HG03520 (cell line): Measurements from ENCODE around the gene ARHGAP30.

Source experiments
- ATAC-seq: cut with Tn5 transposase; IDR thresholded peaks from one replicate; pipeline ENCODE4 v1.9.1; 2021; ENCODE audit warnings: mild to moderate bottlenecking, moderate library complexity; ENCODE audit not compliant: unreplicated experiment

Gene ARHGAP30

DNA sequence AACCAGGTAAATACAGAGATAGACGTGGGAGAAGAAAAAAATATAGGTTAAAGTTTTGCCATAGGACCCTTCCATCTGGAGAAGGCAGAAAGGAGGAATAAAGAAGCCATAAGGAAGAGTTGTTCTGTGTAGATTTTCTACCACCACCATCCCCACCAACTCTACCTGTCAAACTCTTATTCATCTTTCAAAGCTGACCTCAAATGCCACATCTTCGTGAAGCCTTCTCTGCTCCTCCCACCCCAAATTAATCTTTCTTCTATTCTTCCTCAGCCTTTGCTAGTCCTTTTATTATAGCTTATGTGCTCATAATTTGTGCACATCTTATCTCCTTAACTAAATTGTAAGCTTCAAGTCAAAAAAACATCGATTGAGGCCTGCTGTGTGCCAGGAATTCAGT is 20.9 kb upstream of the ARHGAP30 start:
- no peak for ATAC-seq

- ATAC-seq: no peak
Observed at GRCh38 chr1:161089938-161090337, 20.2 kb upstream of the ARHGAP30 start.

- no peak for ATAC-seq
Observed at GRCh38 chr1:161089251-161089924, 19.7 kb upstream of the ARHGAP30 start, which contains the start of gene NECTIN4. NECTIN4 (minus strand) TSS chr1:161089558; CDS start chr1:161089296, 262 bp downstream.

- no peak for ATAC-seq
Observed at GRCh38 chr1:161088587-161089110, 19.0 kb upstream of the ARHGAP30 start.

- ATAC-seq: no peak
Observed at GRCh38 chr1:161086457-161086856, 16.8 kb upstream of the ARHGAP30 start.

- ATAC-seq: no peak
Observed at GRCh38 chr1:161085165-161085564, 15.5 kb upstream of the ARHGAP30 start.

DNA sequence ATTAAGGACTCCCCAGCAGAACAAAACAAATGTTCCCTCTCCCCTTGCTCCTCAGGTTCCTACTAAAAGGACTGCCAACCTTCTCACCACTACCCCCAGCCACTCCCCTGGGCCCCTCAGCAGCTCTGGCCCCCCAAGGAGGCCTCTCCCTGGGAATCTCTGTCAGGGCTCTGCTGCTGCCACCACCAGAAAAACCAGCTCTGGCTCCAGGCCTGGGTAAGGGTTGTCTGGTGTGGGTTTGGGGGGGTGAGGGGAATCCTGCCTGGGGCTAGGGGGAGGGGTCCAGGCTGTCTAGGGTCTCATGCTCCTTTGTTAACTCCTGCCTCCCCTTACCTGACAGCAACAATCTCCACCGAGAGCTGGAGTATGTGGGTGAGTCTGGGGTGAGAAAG is 14.9 kb upstream of the ARHGAP30 start:
- ATAC-seq: no peak

- ATAC-seq: no peak
Observed at GRCh38 chr1:161083748-161084596, 14.3 kb upstream of the ARHGAP30 start.

DNA sequence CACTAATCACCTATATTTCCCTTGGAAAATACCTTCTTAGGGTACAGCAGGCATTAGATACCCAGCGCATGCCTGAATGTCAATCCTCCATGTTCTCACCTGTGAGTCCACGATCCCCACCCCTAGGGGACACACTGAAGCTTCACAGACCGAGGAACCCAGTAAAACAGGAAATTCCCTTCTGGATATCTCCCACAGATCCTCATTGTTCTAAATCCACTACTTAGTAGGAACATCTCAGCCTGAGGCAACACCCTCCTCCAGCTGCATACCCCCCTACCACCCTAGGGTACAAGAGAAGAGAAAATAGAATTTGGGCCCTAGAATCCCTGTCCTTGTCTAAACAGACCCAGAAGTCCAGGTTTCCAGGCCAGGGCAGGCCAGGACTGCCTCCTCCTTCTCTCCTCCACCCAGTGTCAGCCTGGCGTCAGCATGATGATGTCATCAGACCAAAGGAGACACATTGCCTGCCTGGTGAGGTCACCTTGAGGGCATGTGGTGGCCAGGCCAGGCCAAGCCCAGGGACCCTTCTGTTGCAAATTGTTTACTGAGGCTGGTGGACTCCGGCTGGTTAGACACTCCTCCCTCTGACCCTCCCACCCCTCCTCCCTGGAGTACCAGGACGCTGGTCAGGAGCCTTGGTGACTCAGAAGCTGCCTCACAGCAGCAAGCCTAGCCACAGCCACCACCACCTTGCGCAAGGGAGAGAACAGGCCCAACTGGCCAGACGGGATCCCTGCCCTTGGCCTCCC is 13.5 kb upstream of the ARHGAP30 start:
- no peak for ATAC-seq

DNA sequence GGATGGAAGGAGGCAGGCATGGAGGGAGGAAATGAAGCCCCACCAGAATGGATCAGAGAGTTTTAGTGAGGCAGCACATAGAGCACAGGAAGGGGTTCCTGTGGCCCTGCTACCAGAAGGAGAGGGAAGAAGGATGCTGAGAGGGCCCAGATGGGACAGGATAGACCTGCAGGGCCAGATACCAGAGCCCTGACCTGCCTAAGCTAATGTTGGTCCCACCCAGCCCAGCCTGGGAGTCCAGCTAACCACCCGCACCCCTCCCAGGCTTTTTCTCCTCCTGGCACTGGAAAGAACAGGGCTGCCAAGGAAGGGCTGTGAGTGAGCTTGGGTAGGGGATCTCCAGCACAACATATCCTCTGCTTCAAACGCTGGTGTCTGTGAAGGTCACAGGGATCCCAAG is 12.8 kb upstream of the ARHGAP30 start:
- ATAC-seq: no peak

DNA sequence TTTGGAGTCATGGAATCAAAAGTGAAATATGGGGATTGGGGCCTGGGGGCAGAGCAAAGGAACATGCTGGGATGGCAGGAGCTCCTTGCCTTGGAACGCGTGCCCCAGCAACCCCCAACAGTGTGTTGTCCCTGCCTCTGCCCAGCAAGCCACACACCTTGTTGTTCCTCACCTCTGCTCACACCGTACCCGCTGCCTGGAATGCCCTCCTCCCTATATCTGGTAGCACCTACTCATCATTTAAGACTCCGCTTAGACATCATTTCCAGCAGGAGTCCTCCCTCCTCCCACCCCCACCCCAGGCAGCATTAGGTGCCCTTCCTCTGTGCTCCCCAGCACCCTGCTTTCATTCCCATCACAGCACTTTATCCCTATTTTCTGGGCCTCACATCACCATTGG is 11.8 kb upstream of the ARHGAP30 start:
- ATAC-seq: no peak

DNA sequence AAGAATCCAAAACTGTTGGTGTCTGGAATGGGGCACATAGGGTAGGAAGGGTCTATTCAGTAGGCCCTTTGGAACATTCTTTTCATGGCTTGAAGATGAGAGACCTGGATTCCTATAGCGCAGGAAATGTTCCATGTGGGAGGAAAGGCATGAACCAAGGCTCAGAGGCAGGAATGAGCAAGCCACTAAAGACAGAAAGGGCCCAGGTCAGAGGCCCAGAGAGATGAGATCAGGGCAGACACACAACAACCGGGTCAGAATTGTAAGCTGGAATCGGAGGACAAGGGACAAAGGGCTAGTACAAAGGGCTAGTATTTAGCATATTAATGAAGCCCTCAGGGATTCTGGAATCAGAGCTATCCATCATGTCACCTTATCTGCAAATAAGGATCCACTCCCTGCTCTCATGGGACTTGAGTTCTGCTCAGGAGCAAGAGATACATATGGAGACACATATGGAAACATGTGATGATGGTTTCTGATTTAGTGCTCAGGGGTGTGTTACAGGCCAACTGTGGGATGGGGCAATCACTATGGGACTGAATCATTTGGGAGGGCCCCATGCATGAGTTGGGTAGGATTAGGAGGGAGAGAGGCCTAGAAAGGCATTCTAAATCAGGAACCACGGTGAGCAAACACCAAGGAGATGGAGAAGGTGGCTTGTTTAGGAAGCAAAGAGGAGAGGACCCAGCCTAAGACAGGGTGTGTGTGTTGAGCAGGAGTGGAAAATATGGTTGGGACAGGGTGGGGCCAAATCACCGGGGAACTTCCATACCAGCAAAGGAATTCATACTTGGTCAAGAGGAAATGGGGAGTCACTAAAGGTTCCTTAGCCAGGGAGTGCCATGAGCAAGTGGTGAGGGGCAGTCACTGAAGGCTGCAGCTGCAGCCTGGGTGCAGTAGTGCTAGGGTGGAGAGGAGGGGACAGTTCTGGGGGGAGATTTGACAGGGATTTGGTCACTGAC is 11.0 kb upstream of the ARHGAP30 start:
- no peak for ATAC-seq

GRCh38 chr1:161079436-161080110 is 9.9 kb upstream of the ARHGAP30 start:
- no peak for ATAC-seq

GRCh38 chr1:161077426-161077825 is 7.7 kb upstream of the ARHGAP30 start:
- no peak for ATAC-seq

- no peak for ATAC-seq
Observed at GRCh38 chr1:161076410-161076809, 6.7 kb upstream of the ARHGAP30 start.

GRCh38 chr1:161074676-161075368 is 5.1 kb upstream of the ARHGAP30 start:
- ATAC-seq: no peak

- no peak for ATAC-seq
Observed at GRCh38 chr1:161073474-161074121, 3.9 kb upstream of the ARHGAP30 start.

DNA sequence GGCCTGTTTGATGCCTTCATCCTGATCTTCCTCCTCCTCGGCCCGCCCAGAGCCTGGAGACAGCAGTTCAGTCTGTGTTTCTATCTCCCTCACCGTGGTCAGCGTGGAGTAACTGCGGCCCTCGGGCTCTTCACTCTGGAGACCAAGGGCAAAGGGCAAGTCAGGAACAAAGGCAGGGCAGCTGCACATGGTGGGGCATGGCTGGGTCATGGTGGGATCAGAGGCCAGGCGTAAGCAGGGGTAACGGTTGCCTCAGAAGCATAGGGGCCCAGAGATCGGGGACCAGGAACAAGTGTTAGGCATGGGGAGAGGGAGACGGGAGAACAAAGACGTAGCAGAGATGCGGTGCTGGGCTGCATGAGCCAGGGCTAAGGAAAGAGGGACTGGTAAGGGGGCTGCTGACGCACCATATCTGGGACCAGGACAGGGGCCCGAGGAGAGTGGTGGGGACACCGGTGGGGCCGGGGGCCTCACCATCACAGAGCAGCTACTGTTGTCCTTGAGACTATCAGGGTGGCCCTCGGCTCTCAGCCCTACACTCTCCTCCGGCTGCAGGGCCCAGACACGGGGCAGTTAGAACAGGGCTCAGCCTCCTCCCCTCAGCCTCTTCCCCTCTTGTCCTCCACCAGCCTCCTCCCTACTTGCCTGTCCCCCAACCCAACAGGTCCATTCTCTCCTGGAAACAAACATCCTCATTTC is 3.2 kb upstream of the ARHGAP30 start:
- no peak for ATAC-seq
